ENCODE results near the gene DDX39A.

The DDX39A gene

GRCh38 chr19:14407605-14408484 is 11.3 kb downstream of the DDX39A start:
- TF ChIP-seq CTCF (IDR thresholded peaks at IDR 0.05; ENCODE audit: low read depth, low read length): no peak
- Histone ChIP-seq H3K27me3 (ENCODE audit: insufficient read depth, low read depth, severe bottlenecking) (no peaks in the 10 kb centered on the region), H3K27ac (no peak overlapping the region), H3K4me3 (ENCODE audit: low read depth, low read length) (no peak overlapping the region), H3K9me3 (ENCODE audit: severe bottlenecking) (no peaks in the 10 kb centered on the region), H3K36me3 (peaks cover 64% of the 10 kb centered on the region)
- no peak for DNase-seq

- Histone ChIP-seq H3K9me3 (ENCODE audit: severe bottlenecking) (no peaks in the 10 kb centered on the region), H3K4me3 (ENCODE audit: low read depth, low read length) (no peak overlapping the region), H3K36me3 (peaks cover 54% of the 10 kb centered on the region), H3K27ac (peak overlapping the region; percentile 52; the same call in 1 of the 2 replicates), H3K27me3 (ENCODE audit: insufficient read depth, low read depth, severe bottlenecking) (no peaks in the 10 kb centered on the region)
- TF ChIP-seq CTCF (IDR thresholded peaks at IDR 0.05; ENCODE audit: low read depth, low read length): no peak
- no peak for DNase-seq
Observed at GRCh38 chr19:14406645-14407401, 12.3 kb downstream of the DDX39A start.

GRCh38 chr19:14405758-14406644 is 13.1 kb downstream of the DDX39A start:
- Histone ChIP-seq H3K4me3 (ENCODE audit: low read depth, low read length) (0 out of 2 replicates have a peak overlapping the region, but pooled peaks have one; percentile 11), H3K27ac (peak overlapping the region; percentile 52; the same call in 1 of the 2 replicates), H3K27me3 (ENCODE audit: insufficient read depth, low read depth, severe bottlenecking) (no peaks in the 10 kb centered on the region), H3K36me3 (peaks cover 46% of the 10 kb centered on the region), H3K9me3 (ENCODE audit: severe bottlenecking) (no peaks in the 10 kb centered on the region)
- peak; percentile 90 for DNase-seq
- TF ChIP-seq CTCF (IDR thresholded peaks at IDR 0.05; ENCODE audit: low read depth, low read length): peak; percentile 89

GRCh38 chr19:14405380-14405757 is 13.8 kb downstream of the DDX39A start:
- no peak overlapping the region for H3K4me3 ChIP-seq (ENCODE audit: low read depth, low read length)
- H3K27ac ChIP-seq: no peak overlapping the region

More at GRCh38 chr19:14405380-14405757, 13.8 kb downstream of the DDX39A start:
- no peak for DNase-seq
- Histone ChIP-seq H3K9me3 (ENCODE audit: severe bottlenecking) (no peaks in the 10 kb centered on the region), H3K36me3 (peaks cover 40% of the 10 kb centered on the region), H3K27me3 (ENCODE audit: insufficient read depth, low read depth, severe bottlenecking) (no peaks in the 10 kb centered on the region)
- no peak for TF ChIP-seq CTCF (IDR thresholded peaks at IDR 0.05; ENCODE audit: low read depth, low read length)

Measured in WERI-Rb-1 (cell line).